ENCODE results near the gene CD8B2.

- TF ChIP-seq ZNF549 (tag by site-specific recombination; IDR thresholded peaks at IDR 0.05) (no peak), ZNF155 (tag by site-specific recombination; IDR thresholded peaks at IDR 0.05) (no peak), SP7 (tag by site-specific recombination; IDR thresholded peaks at IDR 0.05) (no peak), SP3 (tag by site-specific recombination; IDR thresholded peaks at IDR 0.05) (no peak), GFI1B (tag by site-specific recombination; IDR thresholded peaks at IDR 0.05) (no peak)
- TF ChIP-seq, protein P1, sequence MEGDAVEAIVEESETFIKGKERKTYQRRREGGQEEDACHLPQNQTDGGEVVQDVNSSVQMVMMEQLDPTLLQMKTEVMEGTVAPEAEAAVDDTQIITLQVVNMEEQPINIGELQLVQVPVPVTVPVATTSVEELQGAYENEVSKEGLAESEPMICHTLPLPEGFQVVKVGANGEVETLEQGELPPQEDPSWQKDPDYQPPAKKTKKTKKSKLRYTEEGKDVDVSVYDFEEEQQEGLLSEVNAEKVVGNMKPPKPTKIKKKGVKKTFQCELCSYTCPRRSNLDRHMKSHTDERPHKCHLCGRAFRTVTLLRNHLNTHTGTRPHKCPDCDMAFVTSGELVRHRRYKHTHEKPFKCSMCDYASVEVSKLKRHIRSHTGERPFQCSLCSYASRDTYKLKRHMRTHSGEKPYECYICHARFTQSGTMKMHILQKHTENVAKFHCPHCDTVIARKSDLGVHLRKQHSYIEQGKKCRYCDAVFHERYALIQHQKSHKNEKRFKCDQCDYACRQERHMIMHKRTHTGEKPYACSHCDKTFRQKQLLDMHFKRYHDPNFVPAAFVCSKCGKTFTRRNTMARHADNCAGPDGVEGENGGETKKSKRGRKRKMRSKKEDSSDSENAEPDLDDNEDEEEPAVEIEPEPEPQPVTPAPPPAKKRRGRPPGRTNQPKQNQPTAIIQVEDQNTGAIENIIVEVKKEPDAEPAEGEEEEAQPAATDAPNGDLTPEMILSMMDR (tag by site-specific recombination; IDR thresholded peaks at IDR 0.05): no peak
Observed at GRCh38 chr2:106562268-106563186, 75.4 kb downstream of the CD8B2 start.
